HG03095 (cell line): ENCODE data around the gene ARAP2.

Experiments used
- ATAC-seq: cut with Tn5 transposase; IDR thresholded peaks from one replicate; pipeline ENCODE4 v1.9.1; 2021; ENCODE audit warnings: moderate library complexity; ENCODE audit not compliant: unreplicated experiment

ARAP2 gene

DNA sequence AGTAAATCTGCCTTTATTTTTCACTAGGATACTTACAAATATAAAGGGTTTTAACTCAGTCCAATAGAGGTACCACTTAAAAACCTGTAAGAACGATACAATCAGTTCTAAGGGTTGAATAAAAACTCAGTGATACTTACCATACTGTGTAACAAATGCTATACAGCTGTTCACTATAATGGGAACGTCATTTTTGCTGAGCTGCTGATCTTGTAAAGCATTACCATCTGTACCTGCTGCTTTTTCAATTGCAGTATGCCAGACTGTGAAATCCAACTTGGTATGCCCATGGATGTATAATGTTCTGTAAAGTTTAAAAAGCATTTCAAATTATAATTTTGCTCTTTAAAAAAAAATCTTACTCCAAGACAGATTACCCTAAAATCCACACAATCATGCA is 111.2 kb downstream of the ARAP2 start:
- ATAC-seq = no peak

DNA sequence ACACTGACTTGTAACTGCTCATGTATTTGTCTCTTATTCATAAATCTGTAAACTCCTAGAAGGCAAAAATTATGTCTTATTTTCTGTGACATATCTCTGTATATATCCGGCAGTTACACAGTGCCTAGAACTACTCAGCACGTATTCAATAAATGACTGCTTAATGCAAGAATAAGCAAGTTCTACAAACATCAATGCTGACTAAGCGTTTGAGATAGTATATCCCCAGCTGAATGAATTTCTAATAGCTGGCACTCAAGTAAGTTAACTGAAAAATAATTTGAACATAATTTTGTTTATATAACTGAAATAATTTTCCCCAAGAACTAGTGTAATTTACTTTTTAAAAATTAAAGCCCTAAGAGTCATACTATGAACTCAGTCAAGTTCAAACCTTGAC is 113.7 kb downstream of the ARAP2 start:
- ATAC-seq = no peak

DNA sequence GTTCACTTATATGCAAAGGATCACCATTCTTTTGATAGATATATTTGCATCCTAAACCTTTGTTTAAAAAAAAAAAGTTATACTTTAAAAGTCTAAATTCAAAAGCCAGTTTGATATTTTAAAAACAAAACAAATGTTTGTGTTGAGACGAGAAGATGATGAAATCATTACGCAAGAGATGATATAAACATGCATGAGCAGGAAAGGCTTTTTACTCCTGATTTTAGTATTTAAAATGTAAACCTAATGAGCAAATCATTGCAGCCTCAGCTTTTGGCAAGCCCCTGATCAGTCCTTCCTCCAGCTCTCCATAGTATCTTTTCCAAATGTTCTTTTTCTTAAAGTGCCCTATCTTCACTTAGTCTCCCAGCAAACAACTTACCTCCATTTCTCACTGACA is 115.6 kb downstream of the ARAP2 start:
- ATAC-seq = no peak

DNA sequence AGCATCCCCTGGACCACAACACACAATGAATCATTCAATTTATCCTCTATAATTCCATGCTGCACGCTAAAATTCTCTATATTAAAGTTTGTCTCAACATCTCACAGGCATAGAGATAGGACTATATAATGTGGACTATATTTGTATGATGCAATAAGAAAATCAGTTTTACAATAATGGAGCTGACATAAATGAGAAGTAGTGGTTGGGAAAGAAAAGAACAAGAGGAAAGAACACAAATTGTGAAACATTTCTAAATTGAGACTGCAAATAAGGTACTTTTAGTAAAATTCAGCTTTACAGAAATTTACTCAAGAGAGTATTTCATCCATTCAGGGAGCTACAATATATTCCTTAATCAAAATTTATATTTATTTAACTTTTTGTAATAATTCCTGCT is 120.4 kb downstream of the ARAP2 start:
- no peak for ATAC-seq

DNA sequence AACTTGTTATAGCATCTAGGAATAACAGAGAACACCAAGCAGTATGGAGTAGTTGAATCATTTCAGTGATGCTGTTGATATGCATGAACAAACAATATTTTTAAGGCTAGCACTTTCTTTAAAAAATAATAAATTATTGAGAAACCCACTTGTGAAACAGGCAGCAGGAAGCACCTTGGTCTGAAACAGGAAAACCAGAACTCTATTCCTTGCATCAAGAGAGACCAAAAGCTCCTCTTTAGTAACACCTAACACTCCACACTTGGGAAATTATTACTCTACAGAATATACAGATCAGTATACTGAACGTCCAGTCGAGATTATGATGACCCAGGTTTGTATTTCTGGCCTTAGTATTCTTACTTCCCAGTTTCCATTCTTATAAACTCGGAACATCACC is 129.0 kb downstream of the ARAP2 start:
- no peak for ATAC-seq

DNA sequence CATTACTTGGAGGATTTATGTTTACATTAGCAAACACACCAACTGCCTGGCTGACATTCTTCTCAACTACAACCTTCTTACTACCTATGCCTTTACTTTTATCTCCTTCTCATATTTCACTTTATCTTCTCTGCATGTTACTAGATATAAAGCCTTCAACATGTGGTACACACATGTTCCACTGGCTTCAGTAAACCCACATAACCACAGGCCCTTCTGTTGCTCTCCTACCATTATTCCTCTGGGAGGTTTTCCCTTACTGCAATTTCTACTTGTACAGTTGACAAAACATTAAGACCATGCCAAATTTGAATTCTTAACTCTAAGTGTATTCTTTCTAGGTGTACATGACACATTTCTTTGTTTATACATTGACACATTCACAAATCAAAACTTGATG is 133.1 kb downstream of the ARAP2 start:
- ATAC-seq = no peak

DNA sequence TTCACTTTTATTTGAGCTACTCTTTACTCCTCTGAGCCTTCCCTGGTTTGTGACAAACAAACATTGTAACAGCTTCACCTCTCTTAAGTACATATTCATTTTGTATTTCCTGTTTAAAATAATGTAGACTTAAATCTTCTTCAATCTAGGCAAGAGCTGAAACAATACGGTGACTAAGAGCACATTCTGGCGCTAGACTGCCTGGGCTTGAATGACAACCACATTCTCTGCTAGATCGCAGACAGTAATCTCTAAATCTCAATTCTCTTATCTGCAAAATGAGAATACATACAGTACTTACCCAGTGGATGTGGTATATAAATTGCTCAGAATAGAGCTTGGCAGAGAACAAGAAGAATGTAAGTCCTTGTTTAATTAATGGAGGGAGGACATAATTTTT is 144.8 kb downstream of the ARAP2 start:
- ATAC-seq = no peak

DNA sequence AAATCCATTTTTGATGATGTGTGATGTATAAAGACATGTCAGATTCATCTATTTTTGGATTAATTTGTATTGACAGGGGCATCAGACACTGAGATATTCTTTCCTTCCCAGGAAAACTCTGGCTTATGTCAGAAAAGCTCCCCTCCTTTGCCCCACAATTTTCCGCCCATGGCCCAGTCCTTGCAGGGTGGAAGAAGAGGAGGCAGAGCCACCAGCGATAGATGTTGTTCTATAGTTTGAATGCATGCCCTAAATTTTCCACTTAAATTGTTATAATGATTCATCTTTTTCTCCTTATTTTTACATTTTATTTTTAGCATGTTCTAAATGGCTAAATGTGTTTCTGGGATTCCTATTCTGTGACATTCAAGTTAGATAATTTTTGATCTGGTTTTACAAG is 149.3 kb downstream of the ARAP2 start:
- ATAC-seq = no peak

DNA sequence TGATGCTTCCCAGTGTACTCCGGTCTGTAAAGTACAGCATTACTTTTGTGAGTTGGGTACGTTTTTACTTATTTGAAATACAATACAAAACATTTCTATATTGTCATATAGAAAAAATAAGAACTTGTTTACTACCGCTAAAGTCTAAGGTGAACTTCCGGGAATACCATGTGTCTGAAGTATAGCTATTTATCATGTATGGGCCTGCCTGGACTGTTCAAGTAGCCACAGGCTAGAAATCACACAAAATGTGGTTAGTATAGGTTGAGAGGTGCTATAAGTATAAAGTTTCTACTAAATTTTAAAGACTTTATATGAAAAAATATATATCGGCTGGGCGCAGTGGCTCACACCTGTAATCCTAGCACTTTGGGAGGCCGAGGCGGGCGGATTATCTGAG is 152.3 kb downstream of the ARAP2 start:
- ATAC-seq = no peak

DNA sequence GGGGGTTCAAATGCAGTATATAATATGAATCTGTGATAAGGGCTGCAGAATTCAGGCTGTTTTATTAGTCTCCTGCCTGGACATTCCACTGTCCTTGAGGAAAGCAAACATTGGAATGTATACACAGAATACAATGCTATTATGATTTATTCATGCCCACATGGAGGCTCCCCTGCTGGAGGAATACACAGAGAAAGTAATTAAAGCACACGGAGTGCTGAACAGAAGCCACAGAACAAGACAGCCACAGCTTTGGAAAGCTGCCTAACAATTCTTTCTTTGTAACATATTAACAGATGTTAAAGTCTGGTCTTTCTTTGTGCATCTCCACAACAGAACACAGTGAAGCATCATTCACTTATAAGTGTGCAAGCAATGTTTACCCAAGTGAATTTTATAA is 155.8 kb downstream of the ARAP2 start:
- no peak for ATAC-seq

DNA sequence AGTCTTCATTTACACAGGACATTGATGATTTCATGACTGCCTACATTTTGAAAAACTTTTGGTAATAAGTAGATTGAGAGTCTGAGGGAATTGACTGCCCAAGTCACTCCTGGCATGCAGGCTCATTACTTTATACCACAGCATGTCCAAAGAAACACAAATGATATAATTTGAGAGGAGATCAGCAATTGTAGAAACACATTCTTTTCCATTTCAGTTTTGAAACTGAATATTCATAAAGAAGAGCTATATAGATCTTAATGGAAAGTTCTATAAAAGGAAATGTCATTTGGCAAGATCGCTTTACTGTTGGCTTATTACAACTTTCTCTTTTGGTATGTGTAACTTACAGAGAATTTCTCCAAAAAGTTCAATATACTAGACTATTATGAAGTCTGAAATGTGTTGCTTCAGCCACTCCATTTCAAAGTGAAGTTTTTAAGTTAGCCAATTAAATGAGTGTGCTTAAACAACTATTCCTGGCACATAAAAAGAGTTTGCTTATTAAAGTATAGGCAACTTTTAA is 158.0 kb downstream of the ARAP2 start:
- no peak for ATAC-seq

DNA sequence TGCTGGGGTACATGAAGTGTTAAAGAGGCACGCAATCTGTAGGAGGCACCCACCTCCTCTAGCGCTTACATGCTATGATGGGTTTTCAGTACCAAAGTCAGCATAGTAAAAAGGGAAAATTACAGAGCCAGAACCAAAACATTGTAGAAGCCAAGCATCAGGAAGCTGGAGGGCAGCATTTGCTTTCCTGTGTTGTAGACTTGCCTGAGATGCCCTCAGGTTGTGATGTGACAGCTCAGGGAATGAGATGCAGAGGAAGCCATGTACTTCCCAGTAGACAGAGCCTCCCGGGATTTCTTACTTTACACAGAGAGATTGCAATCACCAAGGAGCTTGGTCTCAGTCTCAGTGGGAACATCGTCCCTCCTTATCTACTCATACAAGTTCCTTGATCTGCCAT is 161.5 kb downstream of the ARAP2 start:
- no peak for ATAC-seq

DNA sequence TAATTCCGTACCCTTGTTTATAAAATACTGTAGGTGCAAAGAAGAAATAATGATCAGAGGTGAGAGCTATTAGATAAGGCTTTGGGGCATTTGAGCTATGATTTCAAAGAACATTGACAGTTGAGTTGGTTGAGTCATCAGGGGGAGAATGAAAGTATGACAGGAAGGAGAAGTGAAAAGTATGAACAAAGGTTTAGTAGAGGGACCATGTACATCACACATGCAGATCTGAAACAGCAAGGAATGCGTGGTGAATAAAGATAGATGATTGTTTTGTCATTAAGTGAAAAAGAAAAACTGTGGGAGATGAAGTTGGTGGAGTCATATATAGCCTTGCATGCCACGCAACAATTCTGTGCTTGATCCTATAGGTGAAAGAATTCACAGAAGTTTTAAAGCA is 163.1 kb downstream of the ARAP2 start:
- ATAC-seq = peak; percentile 97

DNA sequence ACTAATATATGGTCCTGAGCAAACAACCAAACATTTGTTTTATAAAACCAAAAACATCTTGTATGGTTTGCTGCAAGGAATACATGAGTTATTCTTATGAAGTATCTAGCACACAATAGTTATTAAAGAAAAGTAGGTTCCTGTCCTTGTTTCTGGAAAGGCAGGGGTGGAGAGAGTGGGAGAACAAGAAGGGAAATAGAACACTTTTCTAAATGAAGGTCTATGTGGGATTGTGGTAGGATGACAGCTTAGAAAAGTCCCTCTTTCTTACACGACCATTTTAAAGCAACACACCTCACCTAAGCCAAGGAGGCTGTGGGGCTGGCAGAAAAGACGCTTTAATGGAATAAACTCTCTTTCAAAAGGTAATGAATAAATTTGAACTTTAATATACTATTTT is 164.6 kb downstream of the ARAP2 start:
- no peak for ATAC-seq

DNA sequence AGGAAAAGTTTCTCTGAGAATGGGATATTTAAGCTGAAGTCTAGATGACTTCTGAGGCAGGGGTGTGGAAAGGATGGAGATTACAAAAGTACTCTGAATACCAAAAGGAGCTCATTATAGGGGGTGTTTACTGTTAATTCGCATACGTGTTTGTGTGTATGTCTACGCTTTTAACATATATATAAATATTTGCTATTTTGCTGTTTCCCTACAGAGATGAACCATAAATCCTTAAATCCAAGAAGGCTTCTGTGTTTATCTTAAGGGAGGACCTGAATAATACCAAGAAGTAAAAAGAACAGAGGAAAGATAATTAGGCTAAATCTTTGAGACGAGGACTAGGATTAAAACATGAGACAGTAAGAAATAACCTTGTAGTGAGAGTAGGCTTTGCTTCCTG is 166.0 kb downstream of the ARAP2 start:
- no peak for ATAC-seq

DNA sequence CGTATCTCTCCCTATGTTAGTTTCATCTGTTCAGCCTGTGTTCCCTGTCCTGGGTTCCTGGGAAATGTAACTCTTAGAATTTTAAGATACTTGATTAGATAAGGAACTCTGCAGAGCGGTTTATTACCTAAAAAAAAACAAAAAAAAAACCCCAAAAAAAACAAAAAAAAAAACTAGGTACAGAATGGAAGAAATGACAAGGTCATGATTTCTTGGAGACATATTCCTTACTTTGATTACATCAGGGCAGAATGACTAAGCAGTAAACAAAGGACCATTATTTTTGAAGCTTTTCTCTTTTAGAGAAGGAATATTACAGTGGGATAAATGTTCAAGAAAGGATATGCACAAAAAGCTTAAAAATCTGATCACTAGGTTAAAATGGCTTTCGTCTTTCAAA is 171.8 kb downstream of the ARAP2 start:
- no peak for ATAC-seq

DNA sequence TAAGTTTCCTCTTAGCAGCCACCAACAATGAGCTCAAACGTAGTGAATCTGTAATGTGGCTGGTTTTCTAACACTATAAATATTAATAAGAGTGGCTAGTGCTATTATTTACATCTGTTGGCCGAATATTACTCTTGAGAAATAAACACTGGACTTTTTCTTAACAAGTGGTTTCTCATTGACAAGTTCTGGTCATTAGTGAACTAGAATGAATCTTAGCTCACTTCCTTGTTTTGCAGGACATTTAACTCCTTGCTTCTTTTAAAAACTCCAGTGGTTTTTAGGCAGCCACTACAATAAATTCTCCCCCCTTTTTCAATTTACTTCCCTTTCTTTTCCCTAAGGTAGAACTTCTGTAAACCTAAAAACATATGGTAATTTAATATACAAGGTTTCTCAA is 177.2 kb downstream of the ARAP2 start:
- ATAC-seq = no peak

DNA sequence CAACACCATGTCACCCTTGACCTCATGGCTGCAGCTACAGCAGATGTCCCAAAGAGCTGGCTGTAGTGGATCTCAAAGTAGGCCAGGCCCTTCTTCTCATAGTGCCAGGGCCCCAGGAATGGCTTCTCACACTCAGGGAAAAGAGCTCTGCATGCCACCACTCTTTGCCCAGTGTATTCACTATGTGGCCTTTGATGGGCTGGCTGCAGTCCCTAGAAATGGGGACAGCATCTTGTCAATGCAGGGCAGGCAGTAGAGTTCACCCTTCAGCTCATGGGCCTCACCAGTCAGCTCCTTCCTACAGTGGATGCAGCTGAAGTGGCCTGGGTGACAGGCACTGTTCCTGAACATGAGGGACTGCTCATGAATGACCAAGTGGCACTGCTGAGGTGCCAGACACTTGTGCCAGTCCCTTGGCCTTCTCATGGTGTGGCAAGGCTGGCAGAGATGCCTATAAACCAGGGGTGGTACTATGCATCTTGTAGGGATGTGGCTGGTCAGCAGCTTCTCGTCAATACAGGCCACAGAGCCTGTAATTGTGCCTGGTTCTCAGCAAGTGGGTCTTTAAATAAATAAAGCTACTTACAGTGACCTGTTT is 178.9 kb downstream of the ARAP2 start:
- no peak for ATAC-seq

DNA sequence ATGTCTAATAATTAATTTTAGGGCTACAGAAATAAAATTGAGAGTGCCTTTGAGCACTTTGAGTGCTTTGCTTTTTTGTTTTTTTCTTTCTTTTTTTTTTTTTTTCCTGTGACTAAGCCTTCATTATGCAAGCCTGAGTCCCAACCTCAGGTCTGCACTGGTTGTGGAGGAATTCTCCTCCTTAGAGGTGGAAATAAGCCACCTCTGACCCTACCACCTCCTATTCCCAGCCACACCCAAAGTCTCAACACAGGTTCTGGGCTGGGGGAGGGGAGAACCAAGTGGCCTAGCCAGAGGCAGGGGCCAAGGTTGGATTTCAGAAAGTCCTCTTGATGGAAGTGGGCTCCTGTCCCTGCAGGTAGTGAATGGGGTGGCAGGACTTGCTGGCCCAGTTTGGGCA is 180.2 kb downstream of the ARAP2 start:
- no peak for ATAC-seq

DNA sequence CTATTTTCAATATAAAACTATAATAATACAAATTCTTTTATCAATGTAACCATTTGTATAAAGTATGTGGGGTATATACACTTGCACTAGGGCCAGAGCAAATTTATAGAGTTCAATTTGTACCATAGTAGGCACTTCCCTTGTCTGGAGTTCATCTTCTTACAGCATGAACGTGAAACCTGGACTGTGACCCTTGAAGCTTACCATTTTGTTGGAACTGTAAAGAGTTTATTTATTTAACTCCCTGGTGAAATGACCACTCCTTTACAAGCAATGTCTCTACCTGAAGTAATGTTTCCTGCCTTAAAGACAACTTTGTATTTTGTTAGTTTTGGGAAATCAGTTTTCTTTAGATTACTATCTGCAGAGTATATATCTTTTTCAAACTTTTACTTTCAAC is 188.2 kb downstream of the ARAP2 start:
- ATAC-seq = no peak

DNA sequence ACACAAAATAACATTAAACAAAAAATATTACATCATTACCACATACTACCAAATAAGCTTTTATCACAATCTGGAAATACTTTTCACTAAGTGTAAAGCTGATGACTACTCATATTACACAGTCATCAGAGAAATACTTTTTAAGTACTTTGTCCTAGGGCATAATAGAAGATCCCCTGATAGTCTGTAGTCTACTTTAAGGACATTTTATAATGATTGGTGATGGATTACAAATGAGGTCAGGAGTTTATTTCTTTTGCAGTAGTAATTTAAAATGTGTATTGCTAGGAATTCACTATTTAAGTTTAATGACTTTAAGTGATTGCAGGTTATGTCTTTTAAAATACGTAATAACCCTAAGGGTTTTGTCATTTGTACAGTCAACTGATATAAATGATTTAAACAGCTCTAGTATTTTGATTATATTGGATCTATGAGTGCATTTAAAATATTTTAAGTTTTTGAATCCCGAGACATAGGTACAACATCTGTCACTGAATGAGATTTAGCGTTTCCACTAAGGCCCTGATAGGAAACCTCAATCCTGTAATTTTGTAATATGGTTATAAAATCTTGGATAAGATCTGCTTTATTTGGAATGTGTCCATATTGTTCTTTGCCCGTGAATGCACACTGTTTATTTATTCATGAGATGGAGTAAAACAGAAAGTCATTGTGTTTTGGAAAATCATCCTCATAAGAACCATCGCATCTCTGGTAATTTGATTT is 189.5 kb downstream of the ARAP2 start:
- no peak for ATAC-seq

DNA sequence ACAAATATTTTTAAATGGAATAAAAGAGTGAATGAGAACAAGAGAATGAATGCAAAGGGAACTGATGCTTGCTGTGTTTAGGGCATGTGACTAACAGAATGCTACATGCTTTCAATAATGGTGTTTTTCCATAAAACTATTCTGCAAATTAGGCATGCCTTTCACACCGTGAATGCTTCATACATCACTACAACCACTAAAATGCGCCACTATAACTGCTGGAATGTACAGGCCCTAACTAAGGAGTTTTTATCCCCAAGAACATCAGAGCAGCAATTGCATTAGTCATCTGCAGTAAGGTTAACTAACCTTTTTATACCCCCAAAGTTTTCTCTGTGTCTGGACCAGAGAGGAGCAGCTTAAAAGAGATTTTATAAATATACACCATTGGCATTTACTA is 190.4 kb downstream of the ARAP2 start:
- no peak for ATAC-seq

DNA sequence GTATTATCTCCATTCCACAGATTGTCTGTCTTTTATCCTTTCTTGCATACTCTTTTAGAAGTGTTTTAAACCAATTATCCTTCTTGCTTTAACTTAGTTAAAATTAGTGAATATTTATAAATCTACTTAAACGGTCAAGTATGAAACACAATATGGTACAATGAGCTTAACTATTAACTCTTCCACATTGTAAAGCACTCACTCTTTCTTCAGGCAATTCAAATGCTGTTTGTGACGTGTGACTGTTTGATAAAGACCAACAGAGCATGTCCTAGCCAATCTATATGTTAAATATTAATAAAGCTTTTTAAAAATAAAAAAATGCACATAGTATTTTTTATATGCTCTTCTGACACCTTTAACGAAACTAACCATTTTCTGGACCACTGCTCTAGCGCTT is 192.7 kb downstream of the ARAP2 start:
- ATAC-seq = no peak
